K562 (cell line): ENCODE results near the gene FES. TPM values are rescaled to one million over a fixed set of nuclear protein-coding genes. Genes with fewer than 3 reads are reported as not detected.

Experiments
- ATAC-seq: fragments of 200-7000 bp; cut with Tn5 transposase; 3 replicates; pipeline ENCODE4 v1.9.1; 2020; ENCODE audit warnings: moderate library complexity
- Bru-seq: library from RNA; stranded (reverse); fragments of 400-500 nt; gene quantifications from one replicate; lab custom pipeline; 2021; lab: Mats Ljungman, UMichigan
- BruChase-seq, 2 experiments: library from RNA; stranded (reverse); fragments of 400-500 nt; gene quantifications; one replicate each; lab custom pipeline; 2021; lab: Mats Ljungman, UMichigan
- BruUV-seq: library from RNA; stranded (reverse); fragments of 400-500 nt; replicated peaks from 2 replicates; lab custom pipeline; 2021; lab: Mats Ljungman, UMichigan
- CTCF ChIA-PET: fragments of 300-600 bp; formaldehyde crosslinking; extraction: SDS; loops from one replicate; lab custom pipeline; 2021; ENCODE audit warnings: low intra/inter-chr PET ratio; lab: Yijun Ruan, JAX
- POLR2A ChIA-PET: fragments of 300-600, 350-650 bp; sonication (Branson Sonifier 250); formaldehyde crosslinking; extraction: SDS; loops from one replicate; lab custom pipeline; 2021; ENCODE audit warnings: antibody characterized with exemption, inconsistent platforms; lab: Yijun Ruan, JAX
- DNase-seq, 4 experiments: peaks; one replicate each; pipeline versions ENCODE4 v3.0.0 to v3.0.0-alpha.2; 2011 to 2018; ENCODE audit warnings: low spot score in 3 of 4, mixed read lengths in 3 of 4; ENCODE audit errors: extremely low read depth in 1 of 4
- FAIRE-seq: peaks from 2 replicates; lab custom pipeline; 2011; peaks lifted over from hg19 to GRCh38; lab: Jason Lieb, UNC
- H2AFZ ChIP-seq: 2 replicates; pipeline ENCODE4 v1.6.0; 2011; ENCODE audit warnings: low read depth, low read length, control low read depth, inconsistent platforms
- H3K27ac ChIP-seq: fragments of 200-600 bp; 3 replicates; pipeline ENCODE4 v1.8.0; 2011; ENCODE audit warnings: low read depth, mild to moderate bottlenecking, control low read depth, inconsistent platforms, low read length, moderate library complexity, mixed read lengths; ENCODE audit errors: extremely low read depth
- H3K27me3 ChIP-seq, 2 experiments: fragments of 300-600 bp in 1 of 2; 2 replicates in 1 of 2; 3 replicates in 1 of 2; pipeline versions ENCODE4 v1.6.0 to v1.8.0; 2011; ENCODE audit warnings: inconsistent platforms in 2 of 2, low read length in 2 of 2, mild to moderate bottlenecking in 1 of 2, mixed read lengths in 1 of 2, moderate library complexity in 1 of 2; ENCODE audit not compliant: control insufficient read depth in 2 of 2, insufficient read depth in 2 of 2
- H3K36me3 ChIP-seq: fragments of 300-600 bp; 3 replicates; pipeline ENCODE4 v1.8.0; 2011; ENCODE audit warnings: mild to moderate bottlenecking, low read length, inconsistent platforms; ENCODE audit not compliant: control insufficient read depth, insufficient read depth
- H3K4me1 ChIP-seq, 2 experiments: fragments of 200-600 bp in 1 of 2; replicated peaks in 1 of 2; 2 replicates in 1 of 2; 3 replicates in 1 of 2; pipeline versions ENCODE4 v1.5.1 to v1.8.0; 2011; ENCODE audit warnings: inconsistent platforms in 2 of 2, low read length in 2 of 2, mild to moderate bottlenecking in 1 of 2, mixed read lengths in 1 of 2, moderate library complexity in 1 of 2; ENCODE audit not compliant: control insufficient read depth in 2 of 2, insufficient read depth in 2 of 2
- H3K4me2 ChIP-seq: 2 replicates; pipeline ENCODE4 v1.6.1; 2011; ENCODE audit warnings: low read length, control low read depth, inconsistent platforms, mixed read lengths; ENCODE audit not compliant: insufficient read depth
- H3K4me3 ChIP-seq: fragments of 200-600 bp; sonication (generic), shearing (Covaris generic); 2 replicates; pipeline ENCODE4 v1.5.1; 2016; ENCODE audit warnings: control low read depth, inconsistent platforms
- H3K79me2 ChIP-seq: fragments of 200-600 bp; 3 replicates; pipeline ENCODE4 v1.8.0; 2011; ENCODE audit warnings: low read length, inconsistent platforms; ENCODE audit not compliant: control insufficient read depth, insufficient read depth
- H3K9ac ChIP-seq, 2 experiments: 2 replicates each; pipeline versions ENCODE4 v1.6.0 to v1.6.1; 2011; ENCODE audit warnings: low read depth in 2 of 2, low read length in 2 of 2, control low read depth in 1 of 2, inconsistent platforms in 1 of 2, mild to moderate bottlenecking in 1 of 2, mixed read lengths in 1 of 2; ENCODE audit not compliant: insufficient read depth in 1 of 2
- H3K9me1 ChIP-seq: one replicate; pipeline ENCODE4 v1.6.0; 2011; ENCODE audit warnings: inconsistent platforms, mild to moderate bottlenecking, low read length, moderate library complexity; ENCODE audit not compliant: control insufficient read depth, insufficient read depth
- H3K9me3 ChIP-seq: replicated peaks from 2 replicates; pipeline ENCODE4 v1.5.1; 2011; ENCODE audit warnings: low read depth, low read length, inconsistent platforms; ENCODE audit not compliant: control insufficient read depth, insufficient read depth
- H4K20me1 ChIP-seq: replicated peaks from 2 replicates; pipeline ENCODE4 v1.6.1; 2011; ENCODE audit warnings: low read length, inconsistent platforms, mixed read lengths; ENCODE audit not compliant: control insufficient read depth, insufficient read depth
- POLR2G ChIP-seq: fragments of 200-400 bp; formaldehyde crosslinking; IDR thresholded peaks from 2 replicates; pipeline ENCODE4 v1.6.1; 2017; ENCODE audit warnings: low read depth, mild to moderate bottlenecking, antibody characterized with exemption, low read length, moderate library complexity
- ZBTB17 ChIP-seq: fragments of 450-650 bp; formaldehyde crosslinking; IDR thresholded peaks from 2 replicates; pipeline ENCODE4 v1.4.0; 2020; ENCODE audit warnings: mild to moderate bottlenecking
- ZNF347 ChIP-seq: fragments of 450-650 bp; formaldehyde crosslinking; IDR thresholded peaks from 2 replicates; pipeline ENCODE4 v1.4.0; 2020; ENCODE audit warnings: low read depth, mild to moderate bottlenecking, moderate library complexity
- ZNF696 ChIP-seq: fragments of 250-450 bp; sonication (Bioruptor Pico); conservative IDR thresholded peaks from 2 replicates; pipeline ENCODE4 v1.4.0; 2020; ENCODE audit warnings: mild to moderate bottlenecking, moderate library complexity
- WGBS: fragments of 100-300 bp; shearing (Covaris generic); methylation state at CpG from one replicate; pipeline ENCODE4 v1.1.6; 2016; ENCODE audit warnings: low coverage, mixed read lengths; ENCODE audit not compliant: insufficient coverage; ENCODE audit errors: missing lambda C conversion rate; 5-methylcytosine and 5-hydroxymethylcytosine counted together
- in situ Hi-C: fragments of 300-500 bp; cut with MboI; formaldehyde crosslinking; loops from 4 replicates; pipeline ENCODE4 v1.15.0; 2018; ENCODE audit warnings: inconsistent platforms, mixed read lengths
- intact Hi-C: fragments of 100-400 bp; cut with micrococcal nuclease; formaldehyde crosslinking; loops from 2 replicates; pipeline ENCODE4 v1.14.2; 2022
- long read RNA-seq, 3 experiments: library from polyadenylated mRNA in 2 of 3; library from RNA in 1 of 3; unstranded in 2 of 3; stranded (forward) in 1 of 3; transcript quantifications; one replicate each; pipeline ENCODE4 v2.0.0, GENCODE V29; 2019 to 2022
- polyA minus RNA-seq, 3 experiments: library from RNA; depleted of rRNA, polyadenylated mRNA; stranded (reverse); fragments of >200 nt; gene quantifications; 2 replicates each; pipeline ENCODE4 v1.2.3, GENCODE V29; 2011
- polyA plus RNA-seq, 8 experiments: library from polyadenylated mRNA; depleted of rRNA in 4 of 8; stranded (reverse) in 5 of 8; unstranded in 3 of 8; fragments of >200 nt; fragmentation: Nextera tagmentation in 2 of 8; fragmentation: Illumina TruSeq in 1 of 8; extraction: Ambion mirVana in 2 of 8; extraction: Trizol in 1 of 8; gene quantifications; 2 replicates each; pipeline versions ENCODE4 v1.2.1 to v1.2.3, GENCODE V29; 2011 to 2014; ENCODE audit warnings: inconsistent platforms in 1 of 8, missing spikeins in 1 of 8
- total RNA-seq, 7 experiments: library from RNA; depleted of rRNA in 6 of 7; stranded (reverse); fragments of >200 nt in 6 of 7; fragmentation: Illumina TruSeq in 2 of 7; extraction: Trizol in 2 of 7; gene quantifications; 2 replicates each; pipeline versions ENCODE4 v1.2.1 to v1.2.3, GENCODE V29; 2011 to 2021; ENCODE audit warnings: low replicate concordance in 1 of 7
- TF ChIP-seq, protein P1 (sequence below): sonication (generic); IDR thresholded peaks from 2 replicates; pipeline ENCODE4 v1.6.1; 2016
- TF ChIP-seq, protein P2 (sequence below), 2 experiments: fragments of 150-350 bp in 1 of 2; IDR thresholded peaks; 2 replicates each; pipeline ENCODE4 v1.6.1; 2012 to 2016; ENCODE audit warnings: low read depth in 2 of 2, low read length in 2 of 2, mild to moderate bottlenecking in 1 of 2, moderate library complexity in 1 of 2
- TF ChIP-seq, protein P3 (sequence below): sonication (generic); formaldehyde crosslinking; IDR thresholded peaks from 2 replicates; pipeline ENCODE4 v1.8.0; 2022; ENCODE audit warnings: missing genetic modification reagents, mild to moderate bottlenecking, borderline replicate concordance

The FES gene
- 3.7 and 18.5 TPM in 2 replicates for total RNA-seq (2011; cell fraction: chromatin; rRNA removed; ENCODE audit: low replicate concordance)
- 5.1 and 10.8 TPM in 2 replicates for total RNA-seq (2011; cell fraction: nucleolus; rRNA removed)
- 3.3 and 6.0 TPM in 2 replicates for total RNA-seq (2011; cell fraction: nucleoplasm; rRNA removed)
- total RNA-seq (2014; rRNA removed) (0.86 and 1.6 TPM in 2 replicates), total RNA-seq (2014; rRNA removed; fragmentation: Illumina TruSeq; extraction: Trizol) (0.73 and 1.1 TPM in 2 replicates), total RNA-seq (2015; rRNA removed; fragmentation: Illumina TruSeq; extraction: Trizol) (0.72 and 1.1 TPM in 2 replicates), total RNA-seq (2021) (1.3 and 2.6 TPM in 2 replicates), polyA plus RNA-seq (2011; rRNA removed) (0.38 and 1.0 TPM in 2 replicates), polyA plus RNA-seq (2014; fragmentation: Illumina TruSeq; extraction: Trizol) (0.55 and 0.66 TPM in 2 replicates), polyA plus RNA-seq (2014; fragmentation: Nextera tagmentation; extraction: Ambion mirVana) (under 1 TPM; 0.82 to 0.91 TPM), polyA plus RNA-seq (2014; rRNA removed) (0.78 and 2.5 TPM in 2 replicates), polyA minus RNA-seq (2011; rRNA and poly(A)+ RNA removed) (0.14 and 0.45 TPM in 2 replicates), Bru-seq, nascent RNA (percentile 31 among the genes with signal in this experiment), BruChase-seq, experiment 1, labeled RNA remaining after a 2-hour chase (percentile 39 among the genes with signal in this experiment), BruChase-seq, experiment 2, labeled RNA remaining after a 6-hour chase (percentile 38 among the genes with signal in this experiment)
- 0.83 and 1.2 TPM in 2 replicates for polyA plus RNA-seq (2011; cell fraction: cytosol; rRNA removed)
- 4.8 and 6.6 TPM in 2 replicates for polyA plus RNA-seq (2011; cell fraction: nucleus; rRNA removed)
- polyA plus RNA-seq (2012): 1.1 and 2.8 TPM in 2 replicates
- 0.86 and 2.5 TPM in 2 replicates for polyA minus RNA-seq (2011; cell fraction: cytosol; rRNA and poly(A)+ RNA removed)
- polyA minus RNA-seq (2011; cell fraction: nucleus; rRNA and poly(A)+ RNA removed): 4.0 and 4.3 TPM in 2 replicates
- long read RNA-seq, experiment 1, partial matches to known transcripts: 2 of 2 reads
- long read RNA-seq, experiment 1, other reads (novel, unspliced or antisense): 0 of 2 reads
- long read RNA-seq, experiment 2, partial matches to known transcripts: 1 of 1 reads
- long read RNA-seq, experiment 2, other reads (novel, unspliced or antisense): 0 of 1 reads
- long read RNA-seq, experiment 3, partial matches to known transcripts: 1 of 1 reads
- long read RNA-seq, experiment 3, other reads (novel, unspliced or antisense): 0 of 1 reads

DNA sequence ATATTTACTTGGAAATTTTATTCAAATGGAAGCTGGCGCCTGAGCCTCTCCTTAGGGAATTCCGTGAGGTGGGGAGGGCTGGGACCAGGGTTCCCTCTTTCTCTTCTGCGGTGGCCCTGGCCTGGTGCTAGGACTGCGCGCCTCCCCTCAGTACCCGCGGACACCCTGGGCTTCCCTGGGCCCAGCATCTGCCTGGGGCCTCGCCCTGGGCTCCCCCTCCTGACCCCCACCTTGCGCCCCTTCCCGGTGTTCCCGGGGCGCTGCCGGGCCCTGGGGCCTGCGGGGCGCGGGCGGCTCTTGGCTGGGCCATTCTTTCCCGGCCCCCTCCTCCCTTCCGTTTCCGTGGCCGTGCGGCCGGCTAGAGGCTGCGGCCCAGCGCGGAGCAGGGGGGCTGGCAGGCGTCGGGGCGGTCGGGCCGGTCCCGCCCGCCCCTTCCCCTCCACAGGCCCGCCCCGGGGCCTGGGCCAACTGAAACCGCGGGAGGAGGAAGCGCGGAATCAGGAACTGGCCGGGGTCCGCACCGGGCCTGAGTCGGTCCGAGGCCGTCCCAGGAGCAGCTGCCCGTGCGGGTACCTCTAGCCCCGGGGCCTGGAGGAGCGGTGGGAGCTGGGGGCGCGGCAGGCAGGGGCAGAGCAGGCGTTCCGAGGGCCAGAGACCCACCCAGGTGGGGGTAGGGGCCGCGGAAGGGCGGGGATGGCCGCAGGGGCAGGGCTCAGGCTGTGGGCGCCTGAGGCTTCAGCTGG, at the start of gene FES:
TSS of gene FES (plus strand) at position 529 of the 743 bp plus-strand sequence. CDS start 542 bp downstream, outside the sequence.
- H2AFZ ChIP-seq: peak within 1 kb of the TSS; percentile 61; the same call in 1 of the 2 replicates
- in situ Hi-C loops (loop anchor here (10.0 kb wide), 1 partner anchor 569 kb away; no protein-coding TSS in a partner anchor), intact Hi-C loops (loop anchor here (10.0 kb wide), 1 partner anchor 559 kb away; no protein-coding TSS in a partner anchor)
- no peak within 1 kb of the TSS for H3K4me2 ChIP-seq
- peaks cover 6% of the 10 kb centered on the region; the same call in 1 of the 2 replicates for H4K20me1 ChIP-seq
- peaks cover 44% of the 10 kb centered on the region; the same call in 2 of the 3 replicates for H3K36me3 ChIP-seq
- H3K9me1 ChIP-seq: peaks cover 3% of the 10 kb centered on the region
- no peaks in the 10 kb centered on the region for H3K9me3 ChIP-seq
- no TSS peak for BruUV-seq
- no peak within 1 kb of the TSS for H3K27ac ChIP-seq
- WGBS: 86% methylated on average over 4 of the region's 58 CpGs
- H3K27me3 ChIP-seq: no peaks in the 10 kb centered on the region
- FAIRE-seq (no peak), ATAC-seq (no peak), DNase-seq (no peak)
- no peak within 1 kb of the TSS for H3K4me3 ChIP-seq
- H3K79me2 ChIP-seq: no peaks in the 10 kb centered on the region
- ChIA-PET POLR2A (interaction anchor here (0.6 to 2.6 kb wide), 5 partner anchors 11 to 167 kb away, joined by 3 to 11 read pairs (median 4); partner anchors contain the start of gene BLM), CTCF (interaction anchor here (1.0 kb wide), 1 partner anchor 78 kb away, joined by 3 read pairs; no protein-coding TSS in a partner anchor)
- peak within 1 kb of the TSS in 1 of 2 experiments; percentile 64; a peak in 2 of 4 replicates for H3K9ac ChIP-seq
- H3K4me1 ChIP-seq: peaks cover 10 to 65% of the 10 kb centered on the region in 2 experiments; a peak in 4 of 5 replicates
- TF ChIP-seq ZNF696 (CRISPR knock-in tag): no peak
- no peak for TF ChIP-seq ZNF347 (CRISPR knock-in tag)
- TF ChIP-seq ZBTB17 (CRISPR knock-in tag): no peak
- TF ChIP-seq, protein P1, sequence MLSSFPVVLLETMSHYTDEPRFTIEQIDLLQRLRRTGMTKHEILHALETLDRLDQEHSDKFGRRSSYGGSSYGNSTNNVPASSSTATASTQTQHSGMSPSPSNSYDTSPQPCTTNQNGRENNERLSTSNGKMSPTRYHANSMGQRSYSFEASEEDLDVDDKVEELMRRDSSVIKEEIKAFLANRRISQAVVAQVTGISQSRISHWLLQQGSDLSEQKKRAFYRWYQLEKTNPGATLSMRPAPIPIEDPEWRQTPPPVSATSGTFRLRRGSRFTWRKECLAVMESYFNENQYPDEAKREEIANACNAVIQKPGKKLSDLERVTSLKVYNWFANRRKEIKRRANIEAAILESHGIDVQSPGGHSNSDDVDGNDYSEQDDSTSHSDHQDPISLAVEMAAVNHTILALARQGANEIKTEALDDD: no peak
- TF ChIP-seq, protein P2, sequence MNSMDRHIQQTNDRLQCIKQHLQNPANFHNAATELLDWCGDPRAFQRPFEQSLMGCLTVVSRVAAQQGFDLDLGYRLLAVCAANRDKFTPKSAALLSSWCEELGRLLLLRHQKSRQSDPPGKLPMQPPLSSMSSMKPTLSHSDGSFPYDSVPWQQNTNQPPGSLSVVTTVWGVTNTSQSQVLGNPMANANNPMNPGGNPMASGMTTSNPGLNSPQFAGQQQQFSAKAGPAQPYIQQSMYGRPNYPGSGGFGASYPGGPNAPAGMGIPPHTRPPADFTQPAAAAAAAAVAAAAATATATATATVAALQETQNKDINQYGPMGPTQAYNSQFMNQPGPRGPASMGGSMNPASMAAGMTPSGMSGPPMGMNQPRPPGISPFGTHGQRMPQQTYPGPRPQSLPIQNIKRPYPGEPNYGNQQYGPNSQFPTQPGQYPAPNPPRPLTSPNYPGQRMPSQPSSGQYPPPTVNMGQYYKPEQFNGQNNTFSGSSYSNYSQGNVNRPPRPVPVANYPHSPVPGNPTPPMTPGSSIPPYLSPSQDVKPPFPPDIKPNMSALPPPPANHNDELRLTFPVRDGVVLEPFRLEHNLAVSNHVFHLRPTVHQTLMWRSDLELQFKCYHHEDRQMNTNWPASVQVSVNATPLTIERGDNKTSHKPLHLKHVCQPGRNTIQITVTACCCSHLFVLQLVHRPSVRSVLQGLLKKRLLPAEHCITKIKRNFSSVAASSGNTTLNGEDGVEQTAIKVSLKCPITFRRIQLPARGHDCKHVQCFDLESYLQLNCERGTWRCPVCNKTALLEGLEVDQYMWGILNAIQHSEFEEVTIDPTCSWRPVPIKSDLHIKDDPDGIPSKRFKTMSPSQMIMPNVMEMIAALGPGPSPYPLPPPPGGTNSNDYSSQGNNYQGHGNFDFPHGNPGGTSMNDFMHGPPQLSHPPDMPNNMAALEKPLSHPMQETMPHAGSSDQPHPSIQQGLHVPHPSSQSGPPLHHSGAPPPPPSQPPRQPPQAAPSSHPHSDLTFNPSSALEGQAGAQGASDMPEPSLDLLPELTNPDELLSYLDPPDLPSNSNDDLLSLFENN (IDR thresholded peaks at IDR 0.05; ENCODE audit: low read depth in 2 of 2, low read length in 2 of 2): no peak
- TF ChIP-seq, protein P3, sequence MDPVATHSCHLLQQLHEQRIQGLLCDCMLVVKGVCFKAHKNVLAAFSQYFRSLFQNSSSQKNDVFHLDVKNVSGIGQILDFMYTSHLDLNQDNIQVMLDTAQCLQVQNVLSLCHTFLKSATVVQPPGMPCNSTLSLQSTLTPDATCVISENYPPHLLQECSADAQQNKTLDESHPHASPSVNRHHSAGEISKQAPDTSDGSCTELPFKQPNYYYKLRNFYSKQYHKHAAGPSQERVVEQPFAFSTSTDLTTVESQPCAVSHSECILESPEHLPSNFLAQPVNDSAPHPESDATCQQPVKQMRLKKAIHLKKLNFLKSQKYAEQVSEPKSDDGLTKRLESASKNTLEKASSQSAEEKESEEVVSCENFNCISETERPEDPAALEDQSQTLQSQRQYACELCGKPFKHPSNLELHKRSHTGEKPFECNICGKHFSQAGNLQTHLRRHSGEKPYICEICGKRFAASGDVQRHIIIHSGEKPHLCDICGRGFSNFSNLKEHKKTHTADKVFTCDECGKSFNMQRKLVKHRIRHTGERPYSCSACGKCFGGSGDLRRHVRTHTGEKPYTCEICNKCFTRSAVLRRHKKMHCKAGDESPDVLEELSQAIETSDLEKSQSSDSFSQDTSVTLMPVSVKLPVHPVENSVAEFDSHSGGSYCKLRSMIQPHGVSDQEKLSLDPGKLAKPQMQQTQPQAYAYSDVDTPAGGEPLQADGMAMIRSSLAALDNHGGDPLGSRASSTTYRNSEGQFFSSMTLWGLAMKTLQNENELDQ (CRISPR knock-in tag): no peak
- TF ChIP-seq POLR2G: peak; percentile 80
